Measurements from ENCODE around the gene COL6A2.

- TF ChIP-seq CTCF (IDR thresholded peaks at IDR 0.05) (no peak), EZH2 (IDR thresholded peaks at IDR 0.05; ENCODE audit: borderline replicate concordance, insufficient read depth, low read depth, low read length, poor library complexity, severe bottlenecking) (no peak)
Measured at GRCh38 chr21:46122758-46123683, 25.1 kb downstream of the COL6A2 start.

Measured in B cell (primary cell).